Raji (cell line): ENCODE measurements around the gene LRFN4.

ENCODE experiments used
- POLR2A ChIP-seq: IDR thresholded peaks from 2 replicates; pipeline ENCODE4 v1.6.1; 2011; ENCODE audit warnings: low read depth, low read length, control low read depth; ENCODE audit not compliant: insufficient read depth

LRFN4 gene

GRCh38 chr11:66851698-66852465 lies 5.0 kb upstream of the LRFN4 start:
- TF ChIP-seq POLR2A = no peak

DNA sequence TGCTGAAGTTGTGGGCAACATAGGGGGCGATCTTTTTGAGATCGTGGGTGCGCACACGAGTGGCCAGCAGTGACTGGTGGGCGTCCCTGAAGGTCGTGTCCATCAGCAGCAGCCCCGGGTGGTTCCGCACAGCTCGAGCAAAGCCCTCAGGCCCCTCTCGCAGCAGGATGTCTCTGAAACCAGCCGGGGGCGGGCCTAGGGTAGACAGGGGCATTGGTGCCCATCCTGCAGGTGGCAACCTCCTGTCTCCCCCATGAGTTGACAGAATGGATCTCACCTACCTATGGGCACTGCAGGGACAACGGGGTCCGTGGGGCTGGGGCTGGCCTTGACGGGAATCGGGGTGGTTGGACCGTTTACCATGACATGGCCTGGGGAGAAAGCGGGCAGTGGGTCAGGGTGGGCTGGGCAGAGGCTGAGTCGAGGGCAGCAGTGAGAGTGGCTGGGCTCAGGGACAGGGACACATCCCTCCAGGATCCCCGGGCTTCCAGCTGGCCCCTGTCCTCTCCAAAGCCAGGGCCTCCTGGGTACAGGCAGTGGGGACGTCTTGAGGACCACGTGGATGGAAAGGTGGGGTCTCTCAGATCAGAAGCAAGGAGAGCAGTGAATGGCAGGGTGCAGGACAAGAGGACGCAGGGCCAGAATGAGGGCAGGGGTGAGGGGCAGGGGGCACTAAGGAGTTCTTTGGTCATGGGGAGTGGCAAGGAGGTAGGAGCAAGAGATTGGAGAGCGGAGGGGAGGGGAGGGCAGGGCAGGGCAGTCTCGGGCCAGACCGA lies 4.2 kb upstream of the LRFN4 start:
- TF ChIP-seq POLR2A = no peak

DNA sequence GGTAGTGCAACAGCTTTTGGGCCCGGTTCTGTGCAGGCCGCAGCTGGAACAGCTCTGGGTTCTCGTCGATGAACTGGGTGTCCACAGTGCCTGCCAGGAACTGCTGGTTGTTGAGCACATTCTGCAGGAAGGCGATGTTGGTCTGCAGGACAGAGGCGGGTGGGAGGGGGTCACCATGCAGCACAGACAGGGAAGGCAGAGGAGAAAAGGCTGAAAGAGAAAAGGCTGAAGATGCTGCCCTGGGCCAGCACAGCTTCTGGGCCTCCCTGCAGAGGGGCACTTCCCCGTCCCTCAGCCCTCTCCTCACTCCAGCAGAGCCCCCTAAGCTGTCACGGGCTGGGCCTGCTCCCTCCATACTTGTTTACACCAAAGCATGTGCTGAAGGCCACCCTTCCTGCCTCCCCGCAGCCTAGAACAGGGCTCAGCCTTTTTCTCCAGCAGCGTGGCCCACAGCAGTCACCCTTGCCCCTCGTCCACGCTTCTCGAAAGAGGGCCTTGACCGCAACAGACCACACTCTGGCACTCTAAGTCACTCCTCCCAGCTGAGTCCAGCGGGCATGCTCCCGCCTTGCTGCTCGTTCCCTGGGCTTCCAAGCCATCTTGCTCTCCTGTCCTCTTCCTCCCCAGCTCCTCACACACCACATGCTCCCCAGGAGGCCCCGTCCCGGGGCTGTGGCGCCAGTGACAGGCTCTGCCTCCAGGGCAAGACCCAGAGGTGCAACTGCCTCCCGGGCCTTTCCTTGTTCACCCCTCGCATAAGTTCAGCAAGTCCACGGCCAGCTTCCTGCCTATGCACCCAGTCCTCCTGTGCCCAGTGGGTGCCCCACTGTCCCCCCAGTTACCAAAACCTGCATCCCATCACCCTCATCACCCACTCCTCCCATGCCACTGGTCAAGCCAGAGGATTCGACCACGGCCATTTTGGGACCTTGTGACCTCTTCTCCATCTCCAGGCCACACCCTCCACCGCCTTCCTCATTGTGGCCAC lies 3.3 kb upstream of the LRFN4 start:
- TF ChIP-seq POLR2A = no peak

- no peak for TF ChIP-seq POLR2A
Measured at GRCh38 chr11:66854231-66854661, 2.6 kb upstream of the LRFN4 start.

DNA sequence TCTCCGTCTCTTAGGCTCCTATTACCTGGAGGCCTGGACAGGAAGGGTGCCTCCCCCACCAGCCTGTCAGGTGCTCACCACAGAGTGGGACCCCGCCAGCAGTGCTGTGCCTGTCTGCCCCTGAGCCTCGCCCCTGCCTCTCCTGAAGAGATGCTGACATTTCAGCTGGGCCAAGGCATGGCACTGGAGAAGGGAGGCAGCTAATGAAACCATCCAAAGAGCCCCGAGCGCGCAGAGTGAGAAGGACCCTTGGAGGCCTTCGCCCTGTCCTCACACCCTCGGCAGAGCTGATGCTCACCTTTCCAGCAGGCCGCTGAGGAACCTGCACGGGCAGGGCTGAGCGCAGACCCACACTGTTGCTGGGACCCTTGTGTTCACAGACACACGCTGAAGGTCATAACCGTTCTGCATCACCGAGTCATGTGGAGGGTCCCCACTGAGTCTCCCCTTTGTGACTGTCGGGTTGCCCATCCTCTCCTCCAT lies 2.1 kb upstream of the LRFN4 start:
- TF ChIP-seq POLR2A = no peak

DNA sequence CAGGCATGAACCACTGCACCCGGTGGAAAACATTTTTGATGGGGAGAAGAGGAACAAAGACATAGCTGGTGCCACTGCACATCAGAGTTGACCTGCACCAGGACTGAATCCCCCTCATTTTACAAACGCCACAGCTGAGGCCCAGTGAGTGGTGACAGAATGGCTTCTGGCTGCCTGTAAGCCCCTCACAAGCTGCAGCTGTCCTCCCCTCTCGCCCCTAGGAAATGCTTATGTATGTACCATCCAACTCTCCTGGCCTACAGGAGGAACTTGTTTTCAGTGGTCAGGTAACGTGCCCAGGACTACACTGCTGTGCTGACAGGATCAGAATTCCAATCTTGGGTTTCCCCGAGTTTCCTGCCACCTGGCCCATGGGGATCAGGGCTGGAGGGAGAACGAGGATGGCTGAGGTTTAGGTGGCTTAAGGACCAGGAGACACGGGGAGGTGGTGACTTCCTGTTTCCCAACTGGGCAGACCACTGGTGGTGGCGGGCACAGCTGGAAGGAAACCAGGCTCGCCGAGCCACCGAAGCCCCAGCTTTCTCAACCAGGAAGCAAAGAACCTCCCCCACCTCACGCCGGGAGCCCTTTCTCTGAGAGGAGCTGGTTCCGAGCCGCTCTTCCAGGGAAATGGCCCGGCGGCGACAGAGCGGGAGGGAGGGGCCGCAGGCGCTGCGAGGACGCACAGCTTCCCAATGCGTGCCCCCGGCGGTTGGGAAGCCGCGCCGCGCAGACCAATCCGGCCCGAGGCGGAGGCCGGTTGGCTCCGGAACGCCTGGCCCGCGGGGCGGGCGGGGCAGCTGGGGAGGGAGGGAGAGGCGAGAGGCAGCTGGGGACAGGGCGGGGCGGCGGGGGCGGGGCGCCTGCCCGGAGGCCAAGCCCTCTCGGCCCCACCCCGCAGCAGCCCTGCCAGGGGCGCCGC lies 1.0 kb upstream of the LRFN4 start:
- peak; percentile 73 for TF ChIP-seq POLR2A

DNA sequence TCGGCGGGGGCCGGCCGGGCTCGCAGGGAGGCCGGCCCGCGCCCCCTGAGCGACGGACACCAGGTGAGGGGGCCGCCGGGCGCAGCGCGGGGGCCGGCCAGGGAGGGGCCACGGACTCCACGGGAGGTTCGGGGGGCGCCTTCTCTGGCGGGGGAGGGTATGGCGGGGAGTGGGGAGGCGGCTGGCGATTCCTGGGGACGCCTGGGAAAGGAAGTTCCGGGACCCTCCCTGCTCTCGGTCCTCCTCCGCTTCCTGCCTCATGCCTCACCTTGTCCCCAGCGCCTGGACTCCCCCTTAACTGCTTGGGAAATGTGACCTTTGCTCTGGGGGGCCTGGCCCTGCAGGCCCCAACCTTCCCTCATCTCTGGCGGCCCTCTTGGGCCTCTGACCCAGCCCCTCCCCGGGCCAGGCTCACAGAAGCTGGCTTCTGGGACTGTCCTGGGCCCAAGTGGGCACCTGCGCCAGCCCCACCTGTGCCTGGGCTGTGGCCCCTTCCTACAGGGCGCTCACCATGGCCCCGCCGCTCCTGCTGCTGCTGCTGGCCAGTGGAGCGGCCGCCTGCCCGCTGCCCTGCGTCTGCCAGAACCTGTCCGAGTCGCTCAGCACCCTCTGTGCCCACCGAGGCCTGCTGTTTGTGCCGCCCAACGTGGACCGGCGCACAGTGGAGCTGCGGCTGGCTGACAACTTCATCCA lies 516 bp downstream of the LRFN4 start:
- TF ChIP-seq POLR2A = peak; percentile 3; the same call in 1 of the 2 replicates

DNA sequence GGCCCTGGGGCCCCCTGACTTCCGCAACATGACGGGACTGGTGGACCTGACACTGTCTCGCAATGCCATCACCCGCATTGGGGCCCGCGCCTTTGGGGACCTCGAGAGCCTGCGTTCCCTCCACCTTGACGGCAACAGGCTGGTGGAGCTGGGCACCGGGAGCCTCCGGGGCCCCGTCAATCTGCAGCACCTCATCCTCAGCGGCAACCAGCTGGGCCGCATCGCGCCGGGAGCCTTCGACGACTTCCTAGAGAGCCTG lies 992 bp downstream of the LRFN4 start:
- TF ChIP-seq POLR2A = no peak

GRCh38 chr11:66858186-66858938 lies 1.5 kb downstream of the LRFN4 start:
- no peak for TF ChIP-seq POLR2A

GRCh38 chr11:66858939-66859685 lies 2.2 kb downstream of the LRFN4 start:
- no peak for TF ChIP-seq POLR2A

DNA sequence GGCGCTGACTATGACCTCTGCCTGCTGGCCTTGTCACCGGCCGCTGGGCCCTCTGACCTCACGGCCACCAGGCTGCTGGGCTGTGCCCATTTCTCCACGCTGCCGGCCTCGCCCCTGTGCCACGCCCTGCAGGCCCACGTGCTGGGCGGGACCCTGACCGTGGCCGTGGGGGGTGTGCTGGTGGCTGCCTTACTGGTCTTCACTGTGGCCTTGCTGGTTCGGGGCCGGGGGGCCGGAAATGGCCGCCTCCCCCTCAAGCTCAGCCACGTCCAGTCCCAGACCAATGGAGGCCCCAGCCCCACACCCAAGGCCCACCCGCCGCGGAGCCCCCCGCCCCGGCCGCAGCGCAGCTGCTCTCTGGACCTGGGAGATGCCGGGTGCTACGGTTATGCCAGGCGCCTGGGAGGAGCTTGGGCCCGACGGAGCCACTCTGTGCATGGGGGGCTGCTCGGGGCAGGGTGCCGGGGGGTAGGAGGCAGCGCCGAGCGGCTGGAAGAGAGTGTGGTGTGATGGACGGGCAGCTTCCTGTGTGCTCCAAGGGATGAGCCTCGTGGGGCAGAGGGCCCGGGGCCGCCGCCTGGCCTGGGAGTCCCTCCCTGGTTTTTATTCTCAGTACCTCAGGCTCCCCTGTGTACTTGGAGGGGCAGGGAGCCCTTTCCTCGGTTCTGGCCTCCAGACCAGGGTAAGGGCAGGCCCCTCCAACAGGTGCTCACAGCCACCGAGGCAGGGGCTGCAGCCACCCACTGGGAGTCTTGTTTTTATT lies 3.0 kb downstream of the LRFN4 start:
- TF ChIP-seq POLR2A = no peak

- TF ChIP-seq POLR2A = no peak
Measured at GRCh38 chr11:66860449-66860831, 3.6 kb downstream of the LRFN4 start.
